ENCODE data around the gene PRC1. TPM values are rescaled to one million over a fixed set of nuclear protein-coding genes. Genes with fewer than 3 reads are reported as not detected.
A peak's percentile ranks its signal among the peaks of the same experiment; 100 is the strongest.

PRC1 gene
- total RNA-seq, 1 donor: 15.0 TPM

- Histone ChIP-seq H3K4me1 (ENCODE audit: insufficient read depth, low read length) (no peaks in the 10 kb centered on the region), H3K4me3 (ENCODE audit: low read length) (no peak overlapping the region), H3K27me3 (ENCODE audit: insufficient read depth, low read length) (no peaks in the 10 kb centered on the region), H3K9me3 (ENCODE audit: low read depth, low read length) (no peaks in the 10 kb centered on the region)
These were observed 22.2 kb downstream of the PRC1 start for GRCh38 chr15:90972133-90972532.

DNA sequence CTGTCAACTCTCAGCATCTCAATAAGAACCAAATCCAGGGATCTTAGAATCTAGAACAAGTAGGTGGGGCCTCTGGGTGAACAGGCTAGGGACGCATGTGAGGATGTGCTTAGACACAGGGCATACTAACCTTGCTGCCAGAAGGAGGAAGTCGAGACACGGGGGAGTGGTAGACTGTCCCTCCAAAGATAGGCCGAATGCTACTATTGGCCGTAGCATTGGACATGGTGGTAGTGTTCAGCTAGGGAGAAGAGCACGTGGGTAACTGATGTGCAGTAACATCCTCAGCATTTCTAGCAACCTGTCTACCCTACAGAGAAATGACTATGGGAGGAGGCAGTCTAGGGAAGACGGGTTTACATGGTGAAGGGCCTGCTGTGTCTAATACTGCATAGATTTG, 24.1 kb downstream of the PRC1 start:
- no peaks in the 10 kb centered on the region for H3K27me3 ChIP-seq (ENCODE audit: insufficient read depth, low read length)
- H3K4me3 ChIP-seq (ENCODE audit: low read length): no peak overlapping the region
- H3K4me1 ChIP-seq (ENCODE audit: insufficient read depth, low read length): no peaks in the 10 kb centered on the region
- no peaks in the 10 kb centered on the region for H3K9me3 ChIP-seq (ENCODE audit: low read depth, low read length)

- no peaks in the 10 kb centered on the region for H3K9me3 ChIP-seq (ENCODE audit: low read depth, low read length)
- H3K4me1 ChIP-seq (ENCODE audit: insufficient read depth, low read length): no peaks in the 10 kb centered on the region
- H3K27me3 ChIP-seq (ENCODE audit: insufficient read depth, low read length): no peaks in the 10 kb centered on the region
- H3K4me3 ChIP-seq (ENCODE audit: low read length): no peak overlapping the region
These were observed 25.9 kb downstream of the PRC1 start for GRCh38 chr15:90968434-90968833.

GRCh38 chr15:90967206-90967605, 27.1 kb downstream of the PRC1 start:
- no peaks in the 10 kb centered on the region for H3K9me3 ChIP-seq (ENCODE audit: low read depth, low read length)
- no peaks in the 10 kb centered on the region for H3K27me3 ChIP-seq (ENCODE audit: insufficient read depth, low read length)
- no peak overlapping the region for H3K4me3 ChIP-seq (ENCODE audit: low read length)
- no peaks in the 10 kb centered on the region for H3K4me1 ChIP-seq (ENCODE audit: insufficient read depth, low read length)

- Histone ChIP-seq H3K27me3 (ENCODE audit: insufficient read depth, low read length) (no peaks in the 10 kb centered on the region), H3K4me3 (ENCODE audit: low read length) (no peak overlapping the region), H3K9me3 (ENCODE audit: low read depth, low read length) (no peaks in the 10 kb centered on the region), H3K4me1 (ENCODE audit: insufficient read depth, low read length) (no peaks in the 10 kb centered on the region)
These were observed 28.1 kb downstream of the PRC1 start for GRCh38 chr15:90966262-90966661.

GRCh38 chr15:90962021-90962420, 32.3 kb downstream of the PRC1 start:
- no peaks in the 10 kb centered on the region for H3K9me3 ChIP-seq (ENCODE audit: low read depth, low read length)
- H3K4me3 ChIP-seq (ENCODE audit: low read length): no peak overlapping the region
- no peaks in the 10 kb centered on the region for H3K27me3 ChIP-seq (ENCODE audit: insufficient read depth, low read length)
- H3K4me1 ChIP-seq (ENCODE audit: insufficient read depth, low read length): no peaks in the 10 kb centered on the region

DNA sequence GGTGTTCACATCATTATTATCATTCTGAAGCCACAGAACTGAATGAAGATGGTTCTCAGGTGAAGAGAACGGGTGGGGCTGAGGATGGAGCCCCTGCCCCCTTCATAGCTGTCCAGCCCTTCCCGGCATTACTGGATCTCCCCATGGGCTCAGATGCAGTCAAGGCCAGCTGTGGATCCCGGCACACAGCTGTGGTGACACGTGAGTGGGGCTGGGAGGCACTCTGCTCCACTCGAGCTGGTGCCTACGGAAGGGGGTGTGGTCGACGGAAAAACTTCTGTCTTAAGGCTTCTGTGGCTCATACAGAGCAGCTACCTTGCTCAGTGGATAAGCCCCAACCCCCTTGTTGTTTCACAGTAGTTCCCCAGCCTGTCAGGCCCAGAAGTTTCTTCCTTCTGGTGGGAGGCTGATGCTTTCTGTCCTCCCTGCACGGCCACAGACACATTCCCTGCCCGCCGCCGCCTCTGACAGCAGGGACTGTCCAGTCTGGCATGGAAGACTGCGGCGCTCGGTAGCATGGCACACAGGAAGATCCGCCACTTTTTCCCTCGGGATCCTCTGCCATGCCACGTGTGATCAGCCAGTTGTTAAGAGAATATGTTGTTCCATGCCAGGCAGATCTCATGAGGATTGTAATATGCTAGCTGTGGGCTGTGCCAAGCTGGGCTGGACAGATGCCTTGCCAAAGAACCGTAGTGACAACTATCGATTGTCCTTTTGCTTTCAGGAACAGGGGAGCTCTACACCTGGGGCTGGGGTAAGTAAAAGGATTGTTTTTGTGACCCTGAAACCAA, 33.8 kb downstream of the PRC1 start:
- Histone ChIP-seq H3K4me3 (ENCODE audit: low read length) (no peak overlapping the region), H3K9me3 (ENCODE audit: low read depth, low read length) (no peaks in the 10 kb centered on the region), H3K27me3 (ENCODE audit: insufficient read depth, low read length) (no peaks in the 10 kb centered on the region), H3K4me1 (ENCODE audit: insufficient read depth, low read length) (peaks cover 12% of the 10 kb centered on the region)

DNA sequence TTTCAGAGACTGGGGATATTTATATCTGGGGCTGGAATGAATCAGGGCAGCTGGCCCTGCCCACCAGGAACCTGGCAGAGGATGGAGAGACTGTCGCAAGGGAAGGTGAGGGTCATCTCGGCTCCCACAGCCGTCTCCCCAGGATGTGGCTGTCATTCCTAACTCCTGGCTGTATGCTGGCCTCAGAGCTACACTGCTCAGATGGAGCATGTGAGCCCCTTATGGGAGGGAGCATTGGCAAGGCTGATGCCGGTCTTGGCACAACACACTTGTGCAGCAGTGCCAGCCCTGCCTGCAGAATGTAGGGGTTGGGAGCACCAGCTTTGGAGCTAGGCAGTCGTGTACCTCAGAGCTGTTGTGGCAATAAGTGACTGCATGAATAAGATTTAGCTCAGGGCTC, 34.4 kb downstream of the PRC1 start:
- H3K4me1 ChIP-seq (ENCODE audit: insufficient read depth, low read length): peaks cover 18% of the 10 kb centered on the region
- H3K4me3 ChIP-seq (ENCODE audit: low read length): no peak overlapping the region

GRCh38 chr15:90959028-90959595, 35.2 kb downstream of the PRC1 start:
- H3K4me1 ChIP-seq (ENCODE audit: insufficient read depth, low read length): peaks cover 23% of the 10 kb centered on the region
- no peak overlapping the region for H3K4me3 ChIP-seq (ENCODE audit: low read length)
- H3K9me3 ChIP-seq (ENCODE audit: low read depth, low read length): no peaks in the 10 kb centered on the region
- H3K27me3 ChIP-seq (ENCODE audit: insufficient read depth, low read length): no peaks in the 10 kb centered on the region

More for the DNA sequence above, 34.4 kb downstream of the PRC1 start:
- H3K9me3 ChIP-seq (ENCODE audit: low read depth, low read length): no peaks in the 10 kb centered on the region
- no peaks in the 10 kb centered on the region for H3K27me3 ChIP-seq (ENCODE audit: insufficient read depth, low read length)

DNA sequence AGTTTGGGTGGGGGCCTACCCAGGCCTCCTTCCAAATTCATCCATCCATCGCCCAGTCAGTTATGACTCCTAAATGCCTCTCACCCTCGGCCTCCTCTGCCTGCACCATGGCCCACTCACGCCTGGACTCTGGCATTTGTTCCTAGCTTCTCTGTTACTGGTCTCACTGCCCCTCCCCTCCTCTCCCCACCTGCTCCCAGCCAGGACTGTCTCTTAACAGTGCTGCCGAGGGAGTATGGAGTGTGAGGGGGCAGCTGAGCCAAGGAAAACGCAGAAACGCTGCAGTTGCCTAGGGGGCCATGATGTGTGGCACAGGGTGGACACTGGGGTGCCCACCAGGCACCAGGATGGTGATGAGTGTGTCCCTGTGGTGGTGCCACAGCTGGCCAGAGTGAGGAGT, 36.5 kb downstream of the PRC1 start:
- Histone ChIP-seq H3K4me1 (ENCODE audit: insufficient read depth, low read length) (peaks cover 24% of the 10 kb centered on the region), H3K9me3 (ENCODE audit: low read depth, low read length) (no peaks in the 10 kb centered on the region), H3K27me3 (ENCODE audit: insufficient read depth, low read length) (no peaks in the 10 kb centered on the region), H3K4me3 (ENCODE audit: low read length) (no peak overlapping the region)

- H3K4me1 ChIP-seq (ENCODE audit: insufficient read depth, low read length): peaks cover 24% of the 10 kb centered on the region
- H3K4me3 ChIP-seq (ENCODE audit: low read length): no peak overlapping the region
- no peaks in the 10 kb centered on the region for H3K27me3 ChIP-seq (ENCODE audit: insufficient read depth, low read length)
- H3K9me3 ChIP-seq (ENCODE audit: low read depth, low read length): no peaks in the 10 kb centered on the region
These were observed 37.1 kb downstream of the PRC1 start for GRCh38 chr15:90957031-90957790.

DNA sequence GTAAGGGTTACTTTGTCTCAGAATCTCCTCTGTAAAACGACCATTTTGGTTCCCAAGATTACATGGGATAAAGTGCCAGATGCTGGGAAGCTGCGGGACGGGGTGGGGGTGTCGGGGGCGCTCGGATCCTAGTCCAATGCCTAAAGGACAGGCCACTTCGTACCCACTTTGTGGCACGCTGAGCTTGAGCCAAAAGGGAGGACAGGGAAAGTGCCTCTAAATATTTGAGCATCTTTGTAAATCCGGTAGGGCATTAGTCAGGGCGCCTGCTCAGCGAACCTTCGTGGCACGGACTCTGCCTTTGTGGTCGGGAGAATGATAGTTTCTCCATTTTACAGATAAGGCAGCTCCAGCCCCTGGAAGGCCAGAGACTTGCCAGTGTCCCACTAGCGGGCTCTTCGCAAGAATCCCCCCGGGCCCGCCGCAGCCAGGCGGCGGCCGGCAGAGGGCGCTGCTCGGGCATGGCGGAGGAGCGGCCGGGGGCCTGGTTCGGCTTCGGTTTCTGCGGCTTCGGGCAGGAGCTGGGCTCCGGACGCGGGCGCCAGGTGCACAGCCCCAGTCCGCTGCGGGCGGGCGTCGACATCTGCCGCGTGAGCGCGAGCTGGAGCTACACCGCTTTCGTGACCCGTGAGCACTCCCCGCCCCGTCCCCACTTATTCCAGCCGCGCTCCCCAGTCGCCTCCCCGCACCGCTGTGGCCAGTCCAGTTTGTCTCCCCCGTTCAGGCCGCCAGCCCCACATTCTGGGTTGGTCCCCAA, 37.9 kb downstream of the PRC1 start:
- H3K9me3 ChIP-seq (ENCODE audit: low read depth, low read length): no peaks in the 10 kb centered on the region
- H3K4me3 ChIP-seq (ENCODE audit: low read length): peak overlapping the region; percentile 30
- peaks cover 24% of the 10 kb centered on the region for H3K4me1 ChIP-seq (ENCODE audit: insufficient read depth, low read length)
- no peaks in the 10 kb centered on the region for H3K27me3 ChIP-seq (ENCODE audit: insufficient read depth, low read length)

- Histone ChIP-seq H3K4me1 (ENCODE audit: insufficient read depth, low read length) (peaks cover 24% of the 10 kb centered on the region), H3K9me3 (ENCODE audit: low read depth, low read length) (no peaks in the 10 kb centered on the region), H3K27me3 (ENCODE audit: insufficient read depth, low read length) (no peaks in the 10 kb centered on the region), H3K4me3 (ENCODE audit: low read length) (peak overlapping the region; percentile 93)
These were observed 38.6 kb downstream of the PRC1 start for GRCh38 chr15:90955624-90956273.

GRCh38 chr15:90954712-90955623, 39.4 kb downstream of the PRC1 start, which contains the start of gene RCCD1:
Gene RCCD1, plus strand, starts transcription at chr15:90954884. Its CDS starts 1,851 bp downstream, at chr15:90956735.
- H3K4me1 ChIP-seq (ENCODE audit: insufficient read depth, low read length): peaks cover 24% of the 10 kb centered on the region
- H3K27me3 ChIP-seq (ENCODE audit: insufficient read depth, low read length): no peaks in the 10 kb centered on the region
- H3K4me3 ChIP-seq (ENCODE audit: low read length): peak within 1 kb of the TSS; percentile 93
- no peaks in the 10 kb centered on the region for H3K9me3 ChIP-seq (ENCODE audit: low read depth, low read length)
